HT-29 (cell line): ENCODE results near the gene ZDHHC7. TPM values are rescaled to one million over a fixed set of nuclear protein-coding genes. Genes with fewer than 3 reads are reported as not detected.
A peak's percentile ranks its signal among the peaks of the same experiment; 100 is the strongest.

Experiments
- DNase-seq: peaks from one replicate; pipeline ENCODE4 v3.0.0-alpha.2; 2015; ENCODE audit warnings: low spot score
- total RNA-seq: library from RNA; depleted of rRNA; stranded (reverse); fragments of >200 nt; shearing (Covaris generic); gene quantifications from 2 replicates; pipeline ENCODE4 v1.2.3, GENCODE V29; 2014

Gene ZDHHC7
- total RNA-seq, 1 experiment from 2014 or later, result 40.3 TPM

DNA sequence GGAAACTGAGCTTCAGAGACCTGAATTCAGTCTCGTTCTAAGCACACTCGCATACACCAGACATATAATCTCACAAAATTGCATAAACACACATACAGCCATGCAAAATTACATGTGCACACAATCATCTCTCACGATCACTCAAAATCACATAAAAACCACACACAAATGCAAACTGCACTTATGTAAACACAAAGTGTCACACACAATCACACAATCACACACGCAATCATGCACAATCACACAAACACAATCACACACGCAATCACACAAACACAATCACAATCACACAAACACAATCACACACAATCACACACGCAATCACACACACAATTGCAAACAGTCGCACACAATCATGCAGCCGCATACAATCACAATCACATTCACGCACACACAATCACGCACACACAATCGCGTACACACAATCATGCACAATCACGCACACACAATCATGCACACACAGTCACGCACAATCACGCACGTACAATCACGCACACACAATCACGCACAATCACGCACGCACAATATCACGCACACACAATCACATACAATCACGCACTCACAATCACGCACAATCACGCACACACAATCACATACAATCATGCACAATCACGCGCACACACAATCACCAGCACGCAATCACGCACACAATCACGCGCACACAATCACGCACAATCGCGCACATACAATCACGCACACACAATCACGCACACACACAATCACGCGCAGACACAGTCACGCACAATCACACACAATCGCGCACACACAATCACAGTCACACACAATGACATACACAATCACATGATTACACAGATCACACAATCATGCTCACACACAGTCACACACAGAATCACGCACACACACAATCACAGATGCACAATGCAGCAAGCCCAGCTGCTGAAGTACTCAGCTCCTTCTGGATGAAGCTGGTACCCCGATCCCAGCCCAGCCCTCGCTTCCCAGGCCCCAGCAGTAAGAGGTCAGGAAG lies 45.6 kb downstream of the ZDHHC7 start:
- no peak for DNase-seq

DNA sequence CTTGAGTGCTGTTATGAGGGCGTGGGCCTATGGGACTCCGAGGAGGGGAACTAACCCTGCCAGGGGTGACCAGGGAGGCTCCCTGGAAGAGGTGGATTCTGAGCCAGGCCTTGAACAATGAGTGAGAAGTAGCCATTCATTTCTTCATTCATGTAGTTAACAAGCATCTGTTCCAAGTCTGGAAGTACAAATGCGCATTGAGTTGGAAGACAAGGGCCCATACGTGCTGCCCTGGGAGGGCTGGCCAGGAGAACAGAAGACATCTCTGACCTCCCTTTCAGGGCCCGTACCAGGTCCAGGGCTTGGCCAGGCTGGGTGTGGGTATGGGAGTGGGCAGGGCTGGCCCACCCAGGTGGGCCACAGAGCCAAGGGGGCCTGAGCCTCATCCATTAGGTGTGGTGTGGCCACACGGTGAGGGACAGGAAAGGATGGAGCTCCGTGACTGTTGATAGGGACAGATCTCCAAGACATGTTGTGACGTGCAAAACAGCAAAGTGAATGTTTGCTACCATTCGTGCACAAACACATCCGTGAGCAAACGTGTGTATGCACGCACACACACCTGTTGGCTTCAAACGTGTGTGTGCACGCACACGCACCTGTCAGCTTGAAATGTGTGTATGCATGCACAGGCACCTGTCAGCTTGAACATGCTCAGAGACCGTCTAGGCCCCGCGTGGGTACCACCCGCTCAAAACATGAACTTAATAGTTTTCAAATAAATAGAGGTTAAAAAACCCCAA lies 46.8 kb downstream of the ZDHHC7 start:
- no peak for DNase-seq

DNA sequence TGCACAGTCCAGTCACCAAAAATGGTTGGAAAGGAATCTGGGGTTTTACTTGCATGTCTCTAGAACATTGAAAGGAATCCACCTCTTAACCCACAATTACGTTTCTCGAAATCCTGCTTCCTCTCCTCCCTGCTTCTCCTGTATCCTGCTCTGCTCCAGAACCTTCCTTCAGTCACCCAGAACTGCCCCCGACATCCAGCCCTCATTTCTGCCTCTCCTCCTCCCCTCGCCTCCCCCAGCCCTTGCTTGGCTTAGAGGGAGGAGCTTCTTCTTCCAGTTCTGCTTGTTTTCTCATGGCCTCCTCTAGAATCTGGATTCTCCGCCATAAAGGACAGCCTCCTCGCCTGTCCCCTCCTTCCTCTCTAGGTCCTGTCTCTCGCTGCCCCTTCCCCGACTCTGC lies 48.3 kb downstream of the ZDHHC7 start:
- no peak for DNase-seq

DNA sequence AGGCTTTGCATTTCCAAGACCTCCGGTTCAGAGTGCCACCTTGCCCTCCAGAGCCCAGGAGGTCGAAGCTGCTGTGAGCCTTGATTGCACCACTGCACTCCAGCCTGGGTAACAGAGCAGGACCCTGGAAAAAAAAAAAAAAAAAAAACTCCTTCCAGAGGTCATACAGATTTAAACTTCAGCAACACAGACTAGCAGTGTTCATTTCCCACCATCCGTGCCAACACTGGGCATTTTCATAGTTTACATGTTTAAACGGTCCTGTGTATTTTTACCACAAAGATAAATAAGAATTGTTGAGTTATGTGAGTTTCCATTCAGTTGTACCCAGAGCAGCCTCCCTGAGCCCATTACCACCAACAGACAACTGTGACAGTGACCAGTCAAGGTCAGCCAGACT lies 50.4 kb downstream of the ZDHHC7 start:
- DNase-seq, result no peak

DNA sequence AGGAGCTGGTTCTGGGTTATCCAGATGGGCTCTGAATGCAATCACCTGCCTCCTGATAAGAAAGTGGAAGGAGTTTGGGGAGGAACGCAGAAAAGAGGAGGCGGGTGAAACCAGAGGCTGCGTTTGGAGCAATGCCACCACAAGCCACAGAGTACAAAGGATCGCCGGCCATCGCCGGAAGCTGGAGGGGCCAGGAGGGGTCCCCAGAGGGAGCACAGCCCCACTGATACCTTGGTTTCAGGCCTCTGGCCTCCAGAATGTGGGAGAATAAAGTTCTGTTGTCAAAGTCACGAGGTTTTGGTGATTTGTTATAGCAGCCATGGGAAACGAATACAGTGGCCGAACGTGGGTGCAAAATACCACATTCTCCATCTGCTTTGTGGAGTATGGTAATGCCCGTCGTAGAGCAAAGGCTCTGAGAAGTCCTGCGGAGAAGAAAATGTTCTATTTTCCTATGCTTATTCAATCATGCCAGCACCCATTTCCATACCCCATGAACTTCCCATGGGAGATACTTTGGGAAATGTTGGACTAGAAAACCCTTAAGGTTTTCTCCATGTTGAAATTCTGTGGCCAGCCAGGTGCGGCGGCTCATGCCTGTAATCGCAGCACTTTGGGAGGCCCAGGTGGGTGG lies 51.4 kb downstream of the ZDHHC7 start:
- DNase-seq, result no peak

DNA sequence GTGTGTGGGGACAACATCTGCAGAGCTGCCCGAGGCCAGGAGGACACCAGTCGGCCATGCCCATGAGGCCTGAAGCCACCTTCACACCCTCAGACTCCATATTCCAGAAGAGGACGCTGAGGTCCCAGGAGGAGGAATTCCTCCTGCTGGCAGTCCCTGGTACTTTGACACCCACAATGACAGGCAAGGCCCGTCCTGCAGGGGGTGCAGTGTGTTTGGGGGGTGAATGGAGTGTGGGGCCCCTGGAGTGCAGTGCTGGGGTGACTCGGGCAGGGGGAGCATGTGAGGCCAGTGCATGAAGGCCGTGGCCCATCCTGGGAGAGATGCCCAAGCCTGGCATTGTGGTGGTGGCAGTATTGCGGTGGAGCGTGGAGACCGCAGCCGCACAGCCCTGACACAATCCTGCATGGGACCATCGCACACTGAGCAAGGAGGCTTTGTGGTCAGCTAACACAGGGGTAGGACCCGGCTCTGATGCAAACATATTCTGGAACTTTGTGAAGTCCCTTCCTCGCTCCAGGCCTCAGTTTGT lies 52.2 kb downstream of the ZDHHC7 start:
- peak; percentile 40 for DNase-seq

DNA sequence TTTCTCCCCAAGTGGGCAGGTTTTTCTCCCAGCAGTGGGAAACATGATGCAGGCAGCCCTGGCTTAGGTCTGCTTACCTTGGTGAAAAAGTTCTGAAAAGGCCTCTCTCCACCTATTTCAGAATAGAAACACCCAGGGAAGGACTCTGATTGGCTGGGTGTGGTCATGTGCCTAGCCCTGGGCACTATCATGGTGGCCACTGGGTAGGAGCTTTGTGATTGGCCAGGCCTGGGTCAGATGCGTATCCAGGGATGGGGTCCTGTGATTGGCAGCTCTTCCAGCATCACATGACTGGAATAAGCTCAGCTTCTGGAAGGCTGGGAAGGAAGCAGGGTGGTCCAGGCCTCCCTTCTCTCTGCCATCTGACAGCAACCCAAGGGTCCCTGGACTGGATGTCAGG lies 53.5 kb downstream of the ZDHHC7 start:
- DNase-seq, result no peak

DNA sequence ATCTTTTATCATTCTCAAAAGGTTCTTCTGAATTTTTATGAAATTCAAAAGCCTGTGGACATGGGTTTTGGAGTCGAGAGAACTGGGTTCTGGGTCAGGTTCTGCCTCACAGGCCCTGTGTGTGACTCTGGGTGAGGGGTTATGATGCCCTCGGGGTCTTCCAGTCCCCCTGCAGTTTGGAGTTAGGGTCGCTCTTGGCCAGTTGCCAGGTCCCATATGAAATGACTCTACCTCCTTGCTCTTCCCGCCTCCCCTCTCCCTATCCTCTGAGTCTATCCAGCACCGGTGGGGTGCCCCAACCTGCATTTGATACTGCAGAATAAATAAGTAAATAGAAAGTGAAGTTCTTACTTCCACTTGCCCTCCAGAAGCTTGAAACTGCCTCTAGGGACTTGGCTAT lies 54.1 kb downstream of the ZDHHC7 start:
- DNase-seq, result no peak

DNA sequence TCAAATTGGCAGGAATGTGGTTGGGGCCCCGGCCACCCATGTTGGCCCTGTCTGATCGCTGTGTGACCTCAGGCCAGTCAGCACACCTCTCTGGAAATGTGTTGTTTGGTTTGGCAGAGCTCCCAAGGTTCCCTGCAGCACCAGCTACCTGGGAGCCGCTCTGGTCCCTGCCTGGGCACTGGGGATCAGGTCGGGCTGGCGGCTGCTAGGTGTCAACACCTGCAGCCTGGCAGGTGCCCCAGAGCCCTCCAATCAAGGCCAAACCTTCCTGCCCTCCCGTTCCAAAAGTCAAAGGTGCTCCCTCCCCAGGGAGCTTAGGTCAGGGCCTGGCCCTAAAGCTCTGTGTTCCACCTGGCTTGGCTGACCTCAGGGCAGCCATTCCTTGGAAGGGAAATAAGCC lies 55.9 kb downstream of the ZDHHC7 start:
- DNase-seq, result no peak

DNA sequence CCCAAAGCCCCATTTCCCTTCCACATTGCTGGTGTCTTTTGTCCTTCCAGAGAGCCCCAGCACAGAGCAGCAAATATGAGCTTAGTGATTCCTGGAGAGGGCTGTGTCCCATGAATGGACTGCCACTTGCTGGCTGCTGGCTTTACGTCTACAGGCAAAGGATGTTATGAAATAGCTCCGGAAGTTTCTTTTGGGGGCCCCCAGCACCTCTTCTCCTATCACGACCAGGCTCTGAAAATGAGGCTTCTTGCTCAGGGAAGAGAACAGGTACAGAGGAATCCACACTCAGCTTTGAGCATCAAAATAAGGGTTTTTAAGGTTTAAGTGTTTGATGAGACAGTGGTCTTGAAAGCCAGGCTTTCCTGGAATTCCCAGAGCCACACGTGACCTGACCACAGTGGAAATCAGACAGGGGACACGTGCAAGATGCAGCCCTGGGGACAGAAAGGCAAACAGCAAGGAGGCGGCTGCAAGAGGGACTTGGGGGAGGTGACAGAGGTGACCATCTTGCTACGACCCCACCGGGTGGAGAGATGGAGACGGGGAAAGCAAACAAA lies 58.1 kb downstream of the ZDHHC7 start:
- no peak for DNase-seq

DNA sequence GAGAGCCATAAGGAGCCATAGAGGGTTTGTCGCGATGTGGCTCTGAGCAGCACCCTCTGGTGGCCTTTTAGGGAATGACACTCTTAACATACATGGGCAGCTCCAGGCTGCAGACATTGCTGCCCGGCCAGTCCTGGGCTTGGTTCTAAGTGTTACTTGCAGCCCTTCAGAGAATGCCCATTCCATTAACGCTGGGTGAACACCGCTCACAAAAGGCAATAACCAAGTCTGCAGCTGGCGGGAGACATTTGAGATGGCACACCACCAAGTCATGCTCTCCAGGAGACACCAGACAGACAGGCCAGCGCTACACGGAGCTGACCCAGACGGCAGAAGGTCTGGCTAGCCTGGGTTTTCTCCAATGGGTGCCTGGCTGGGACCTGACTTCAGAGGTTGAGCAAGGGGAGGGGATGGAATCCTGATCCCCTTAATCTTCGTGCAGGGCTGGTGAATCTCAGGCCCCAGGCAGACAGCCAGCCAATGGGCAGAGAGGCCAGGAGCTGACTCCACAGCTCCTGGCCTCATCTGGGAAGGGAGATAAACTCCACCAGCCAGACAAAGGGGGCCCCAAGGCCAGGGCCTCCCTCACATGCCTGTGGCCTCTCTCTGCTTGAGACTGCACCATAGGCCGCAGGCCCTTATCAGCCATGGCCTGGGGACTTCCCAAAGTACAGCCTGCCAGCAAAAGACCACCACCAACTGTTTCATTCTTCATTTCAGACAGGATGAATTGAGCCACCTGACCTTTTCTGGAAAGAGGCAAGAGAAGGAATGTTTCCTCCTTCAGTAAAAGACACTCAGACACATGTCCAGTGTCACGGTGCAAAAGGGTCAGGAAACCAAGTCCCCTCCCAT lies 58.8 kb downstream of the ZDHHC7 start:
- peak; percentile 92 for DNase-seq

DNA sequence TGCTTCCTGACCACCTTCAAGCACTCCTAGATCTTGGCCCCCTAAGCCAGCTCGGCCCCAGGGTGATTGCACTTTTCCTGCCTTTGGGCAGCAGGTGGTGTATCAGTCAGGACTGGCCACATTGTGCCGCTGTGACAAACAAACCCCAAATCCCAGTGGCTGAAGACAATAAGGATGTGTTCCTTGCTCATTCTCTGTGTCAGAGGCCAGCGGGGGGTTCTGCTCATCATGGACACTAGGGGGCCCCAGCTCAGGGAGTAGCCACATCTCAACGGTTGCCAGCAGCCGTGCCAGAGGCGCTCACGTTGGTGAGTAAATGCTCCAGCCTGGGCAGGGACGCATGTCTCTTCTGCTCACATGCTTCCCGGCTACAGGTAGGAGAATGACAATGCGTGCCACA lies 60.4 kb downstream of the ZDHHC7 start:
- peak; percentile 30 for DNase-seq

DNA sequence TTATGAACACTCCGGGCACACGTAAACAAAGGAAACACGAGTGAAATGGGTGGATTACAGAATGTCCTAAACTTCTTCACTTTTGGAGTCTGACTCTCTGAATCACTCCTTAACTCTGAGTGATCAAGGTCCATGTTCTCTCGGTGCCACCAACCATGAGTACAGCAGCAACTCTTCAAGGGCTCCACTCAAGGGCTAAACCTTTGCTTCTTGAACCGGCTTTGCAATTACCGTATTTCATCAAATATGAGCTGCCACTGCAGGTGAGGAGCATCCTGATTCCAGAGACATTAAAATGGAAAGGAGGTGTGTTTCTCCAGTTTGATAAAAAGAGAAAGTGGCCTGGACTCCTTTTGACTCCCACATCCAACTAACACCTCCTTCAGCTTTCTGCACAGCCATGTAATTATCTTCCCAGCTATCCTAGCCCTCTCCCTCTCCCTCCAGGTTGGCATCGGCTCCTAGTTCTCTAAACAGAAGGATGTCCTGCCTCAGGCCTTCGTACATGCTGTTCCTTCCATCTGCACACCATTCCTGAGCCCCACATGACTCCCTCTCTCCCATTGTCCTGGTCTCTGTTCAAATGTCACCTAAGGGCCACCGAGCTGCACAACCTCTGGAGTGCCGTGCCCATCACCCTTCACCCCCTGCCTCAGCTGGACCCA lies 61.4 kb downstream of the ZDHHC7 start:
- peak; percentile 3 for DNase-seq

DNA sequence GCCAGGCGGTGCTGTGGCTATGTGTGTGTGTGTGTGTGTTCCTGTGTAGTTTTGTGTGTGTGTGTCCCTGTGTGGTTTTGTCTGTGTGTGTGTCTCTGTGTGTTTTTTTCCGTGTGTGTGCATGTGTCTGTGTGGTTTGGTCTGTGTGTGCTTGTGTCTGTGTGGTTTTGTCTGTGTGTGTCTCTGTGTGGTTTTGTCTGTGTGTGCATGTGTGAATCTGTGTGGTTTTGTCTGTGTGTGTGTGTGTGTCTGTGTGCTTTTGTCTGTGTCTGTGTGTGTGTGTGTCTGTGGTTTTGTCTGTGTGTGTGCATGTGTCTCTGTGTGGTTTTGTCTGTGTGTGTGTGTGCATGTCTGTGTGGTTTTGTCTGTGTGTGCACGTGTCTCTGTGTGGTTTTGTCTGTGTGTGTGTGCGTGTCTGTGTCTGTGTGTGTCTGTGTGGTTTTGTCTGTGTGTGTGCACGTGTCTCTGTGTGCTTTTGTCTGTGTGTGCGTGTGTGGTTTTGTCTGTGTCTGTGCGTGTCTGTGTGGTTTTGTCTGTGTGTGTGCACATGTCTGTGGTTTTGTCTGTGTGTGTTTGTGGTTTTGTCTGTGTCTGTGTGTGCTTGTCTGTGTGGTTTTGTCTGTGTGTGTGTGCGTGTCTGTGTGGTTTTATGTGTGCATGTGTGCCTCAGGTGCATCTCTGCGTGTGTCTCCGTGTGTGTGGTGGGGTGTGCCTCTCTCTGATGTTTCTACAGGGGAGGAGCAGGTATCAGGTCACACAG lies 62.3 kb downstream of the ZDHHC7 start:
- no peak for DNase-seq

DNA sequence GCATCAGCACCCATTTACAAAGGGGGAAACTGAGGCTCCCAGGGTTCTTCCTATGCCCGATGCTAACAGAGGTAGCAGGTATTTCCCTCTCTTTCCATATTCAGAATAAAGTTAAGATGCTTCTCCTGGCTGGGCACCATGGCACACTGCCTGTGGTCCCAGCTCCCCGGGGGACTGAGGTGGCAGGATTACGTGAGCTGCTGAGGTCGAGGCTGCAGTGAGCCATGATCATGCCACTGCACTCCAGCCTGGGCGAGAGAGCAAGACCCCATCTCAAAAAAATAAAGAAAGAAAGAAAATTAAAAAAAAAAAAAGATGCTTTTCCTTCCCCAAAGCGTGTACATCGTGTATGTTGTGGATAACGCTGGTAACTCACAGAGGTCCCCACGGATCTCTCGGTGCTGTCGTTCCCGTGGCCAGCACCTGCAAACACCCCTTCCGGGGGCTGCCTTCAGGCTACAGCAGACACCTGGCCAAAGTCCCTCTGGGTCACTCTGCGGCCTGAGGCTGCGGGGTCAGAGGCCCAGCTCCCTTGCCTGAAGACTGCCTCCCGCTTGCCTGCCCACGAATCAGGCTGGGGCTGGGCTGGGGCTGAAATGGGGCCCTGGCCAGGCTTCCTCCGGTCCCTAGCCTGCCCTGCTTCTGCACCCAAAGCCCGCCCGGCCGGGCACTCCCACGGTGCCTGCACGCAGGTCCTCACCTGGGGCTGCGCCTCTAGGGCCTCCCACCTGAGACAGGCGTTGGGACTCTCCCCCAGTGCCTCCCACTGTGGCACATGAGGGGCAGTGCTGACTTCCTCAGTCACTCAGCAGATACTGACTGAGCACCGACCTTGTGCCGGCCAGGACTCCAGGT lies 63.1 kb downstream of the ZDHHC7 start:
- no peak for DNase-seq

DNA sequence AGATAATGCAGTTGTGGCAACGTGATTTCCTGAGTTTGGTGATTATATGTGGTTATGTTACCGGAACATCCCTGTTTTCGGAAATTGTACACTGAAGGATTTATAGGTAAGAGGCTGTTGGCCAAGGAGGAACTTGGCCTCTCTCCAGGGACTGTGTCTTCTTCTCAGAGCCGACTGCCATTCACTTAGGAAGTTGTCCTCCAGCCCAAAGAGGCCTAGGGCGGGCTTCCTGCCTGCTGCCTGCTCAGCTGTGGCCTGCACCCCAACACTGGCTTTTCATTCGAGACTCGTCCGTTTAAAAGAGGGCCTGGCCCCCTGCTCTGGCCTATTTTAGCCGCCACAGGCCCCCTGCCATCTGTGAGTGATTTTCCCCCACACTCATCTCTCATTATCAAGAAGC lies 64.3 kb downstream of the ZDHHC7 start:
- peak; percentile 17 for DNase-seq

DNA sequence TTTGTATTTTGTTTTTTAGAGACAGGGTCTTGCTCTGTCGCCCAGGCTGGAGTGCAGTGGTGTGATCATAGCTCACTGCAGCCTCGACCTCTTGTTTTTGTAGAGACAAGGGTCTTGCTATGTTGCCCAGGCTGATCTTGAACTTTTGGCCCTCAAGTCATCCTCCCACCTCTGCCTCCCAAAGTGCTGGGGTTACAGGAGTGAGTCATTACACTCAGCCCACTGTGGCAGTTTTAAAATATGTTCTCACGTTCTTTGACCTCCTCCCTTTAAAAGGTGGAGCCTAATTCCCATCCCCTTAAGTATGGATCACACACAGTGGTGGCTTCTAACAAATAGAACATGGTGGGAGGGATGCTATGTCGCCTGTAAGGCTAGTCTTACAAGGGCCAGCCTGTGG lies 67.7 kb downstream of the ZDHHC7 start:
- DNase-seq, result no peak

DNA sequence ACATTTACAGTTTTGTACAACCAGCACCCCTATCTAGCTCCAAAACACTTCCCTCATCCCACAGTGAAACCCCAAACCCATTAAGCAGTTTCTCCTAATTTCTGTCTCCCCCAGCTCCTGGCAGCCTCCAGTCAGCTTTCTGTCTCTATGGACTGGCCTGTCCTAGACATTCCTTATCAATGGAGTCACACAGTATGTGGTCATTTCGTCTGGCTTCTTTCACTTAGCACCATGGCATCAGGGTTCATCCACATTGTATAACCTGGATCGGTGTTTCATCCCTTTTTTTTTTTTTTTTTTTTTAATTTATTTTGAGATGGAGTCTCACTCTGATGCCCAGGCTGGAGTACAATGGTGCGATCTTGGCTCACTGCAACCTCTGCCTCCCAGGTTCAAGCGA lies 68.5 kb downstream of the ZDHHC7 start:
- DNase-seq, result no peak
